Eye (tissue), 1 donor: ENCODE results near the gene TMEM117.
"Not testable (repeated sequence)": the region's sequence is repeated elsewhere in the genome, so short reads cannot be mapped to it uniquely, and the experiment has no call there.

Source experiments
- DNase-seq: peaks from one replicate; pipeline ENCODE4 v3.0.0-alpha.2; 2015

The TMEM117 gene

DNA sequence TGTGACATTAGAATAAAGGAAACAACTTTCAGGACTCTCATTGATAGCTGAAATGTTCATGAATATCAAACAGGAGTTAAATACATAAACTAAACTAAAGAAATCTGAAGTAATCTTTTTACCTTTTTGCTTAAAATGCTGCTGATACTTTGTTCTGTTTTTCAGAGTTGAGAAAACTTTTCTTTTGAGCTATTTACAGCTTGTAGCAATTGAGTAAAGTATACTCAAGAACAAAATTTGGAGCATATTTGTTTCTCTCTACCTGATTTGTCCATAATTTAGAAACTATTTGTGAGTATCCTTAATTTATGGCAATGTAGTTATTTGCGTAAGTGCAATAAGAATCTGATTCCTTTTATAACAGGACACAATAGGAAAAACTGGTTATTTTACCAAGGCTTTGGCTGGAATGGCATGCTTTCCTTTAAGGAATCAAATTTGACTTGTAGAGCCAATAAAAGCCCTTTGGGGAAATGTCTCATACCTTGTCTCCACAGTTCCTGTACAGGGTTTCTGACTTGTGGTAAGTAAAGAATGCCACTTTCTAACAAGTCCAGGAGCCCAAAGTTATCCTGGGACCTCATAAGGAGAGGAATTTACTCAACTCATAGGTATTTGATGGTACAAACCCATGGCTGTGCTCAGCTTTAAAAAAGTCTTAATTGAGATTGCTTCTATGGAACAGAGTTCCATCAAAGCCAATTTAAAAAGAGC, 195.7 kb downstream of the TMEM117 start:
- DNase-seq, result peak; percentile 6

DNA sequence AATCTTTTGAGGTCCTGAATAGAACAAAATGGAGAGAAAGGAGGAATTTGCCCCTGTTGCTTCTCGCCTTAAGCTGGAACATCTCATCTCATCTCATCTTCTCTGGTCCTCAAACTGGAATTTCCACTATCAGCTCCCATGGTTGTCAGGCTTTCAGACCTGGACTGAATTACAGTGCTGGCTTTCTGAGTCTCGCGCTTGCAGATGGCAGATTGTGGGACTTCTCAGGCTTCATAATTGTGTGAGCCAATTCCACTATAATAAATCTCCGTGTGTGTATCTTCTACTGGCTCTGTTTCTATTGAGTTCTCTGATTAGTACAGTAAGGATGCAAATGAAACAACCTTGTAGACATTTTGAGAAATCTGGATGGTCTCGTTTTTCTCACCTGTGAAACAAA, 199.0 kb downstream of the TMEM117 start:
- DNase-seq, result no peak

DNA sequence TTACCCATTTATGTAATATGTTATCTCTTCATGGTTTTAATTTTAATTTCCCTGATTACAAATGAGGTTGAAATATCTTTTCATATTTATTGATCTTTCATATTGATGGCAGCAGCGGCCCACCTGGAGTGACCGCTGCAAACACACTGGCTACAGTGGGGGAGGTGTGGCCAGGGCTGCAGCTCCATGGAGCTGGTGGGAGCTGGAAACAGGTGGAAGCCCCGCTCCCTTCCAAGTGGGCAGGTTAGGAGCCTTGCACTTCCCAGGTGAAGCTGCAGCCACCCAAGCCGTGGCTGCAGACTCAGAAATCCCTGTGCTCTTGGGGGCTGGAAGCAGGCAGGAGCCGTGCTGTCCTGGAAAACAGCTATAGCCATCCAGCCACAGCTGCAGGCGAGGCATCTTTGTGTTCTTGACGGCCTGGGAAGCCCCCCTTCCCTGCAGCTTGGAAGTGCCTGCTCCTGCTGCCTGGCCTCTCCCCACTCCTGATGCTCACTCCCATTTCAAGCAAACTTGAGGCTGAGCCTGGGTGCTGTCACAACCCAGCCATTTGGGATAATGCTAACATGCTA, 201.1 kb downstream of the TMEM117 start:
- DNase-seq, result no peak

DNA sequence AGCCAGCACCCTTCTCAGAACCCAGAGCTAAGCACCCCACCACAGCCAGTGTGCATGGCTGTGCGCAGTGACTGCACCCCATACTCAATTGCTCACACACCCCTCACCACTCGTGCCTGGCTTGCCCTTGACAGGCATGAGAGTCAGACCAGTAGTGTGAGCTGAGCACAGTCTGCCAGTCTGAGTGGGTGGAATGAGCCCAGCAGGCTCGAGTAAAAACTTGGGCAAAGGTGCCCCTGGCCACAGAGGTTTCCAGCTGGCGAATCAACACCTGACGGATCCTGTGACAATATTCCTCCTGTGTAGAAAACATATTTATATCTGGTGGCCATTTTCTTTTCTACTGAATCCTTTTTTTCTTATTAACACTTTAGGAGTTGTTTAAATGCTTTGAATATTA, 202.5 kb downstream of the TMEM117 start:
- DNase-seq, result no peak

DNA sequence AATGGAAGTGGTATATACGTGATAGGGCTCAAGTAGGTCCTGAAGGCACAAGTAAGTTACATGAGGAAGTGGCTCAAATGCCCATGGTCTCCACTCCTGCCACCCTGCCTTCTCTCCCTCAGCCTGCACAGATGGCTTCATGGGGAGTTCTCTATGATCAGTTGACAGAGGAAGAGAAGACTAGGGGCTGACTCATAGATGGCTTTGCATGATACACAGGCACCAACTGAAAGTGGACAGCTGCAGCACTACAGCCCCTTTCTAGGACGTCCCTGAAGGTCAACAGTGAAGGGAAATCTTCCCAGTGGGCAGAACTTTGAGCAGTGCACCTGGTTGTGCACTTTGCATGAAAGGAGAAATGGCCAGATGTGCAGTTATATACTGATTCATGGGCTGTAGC, 208.6 kb downstream of the TMEM117 start:
- not testable (repeated sequence) for DNase-seq

DNA sequence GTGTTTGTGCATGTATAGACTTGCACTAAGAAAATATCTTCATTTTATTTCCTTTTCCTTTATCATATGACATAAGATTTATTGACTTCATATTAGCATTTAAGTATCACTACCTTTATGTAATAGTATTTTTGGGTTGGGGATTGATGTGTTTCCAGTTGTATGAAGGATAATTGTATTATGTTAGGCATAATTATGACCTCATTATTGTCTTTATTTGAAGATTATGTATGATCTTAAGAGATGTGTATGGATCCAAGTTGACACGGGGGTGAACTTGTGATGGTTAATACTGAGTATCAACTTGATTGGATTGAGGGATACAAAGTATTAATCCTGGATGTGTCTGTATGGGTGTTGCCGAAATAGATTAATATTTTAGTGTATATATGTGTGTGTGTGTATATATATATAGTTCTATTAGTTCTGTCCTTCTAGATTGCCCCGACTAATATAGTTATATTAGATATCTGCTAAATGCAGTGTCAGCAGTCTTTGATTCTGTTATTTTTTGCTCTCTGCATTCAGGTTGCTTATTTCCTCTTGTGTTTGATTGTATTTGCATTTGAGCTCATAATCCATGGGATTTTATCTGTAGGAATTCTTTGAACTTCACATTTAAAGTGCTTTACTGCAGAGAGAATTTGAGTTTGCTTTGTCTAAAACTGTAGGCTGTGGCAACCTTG, 211.0 kb downstream of the TMEM117 start:
- DNase-seq, result no peak

DNA sequence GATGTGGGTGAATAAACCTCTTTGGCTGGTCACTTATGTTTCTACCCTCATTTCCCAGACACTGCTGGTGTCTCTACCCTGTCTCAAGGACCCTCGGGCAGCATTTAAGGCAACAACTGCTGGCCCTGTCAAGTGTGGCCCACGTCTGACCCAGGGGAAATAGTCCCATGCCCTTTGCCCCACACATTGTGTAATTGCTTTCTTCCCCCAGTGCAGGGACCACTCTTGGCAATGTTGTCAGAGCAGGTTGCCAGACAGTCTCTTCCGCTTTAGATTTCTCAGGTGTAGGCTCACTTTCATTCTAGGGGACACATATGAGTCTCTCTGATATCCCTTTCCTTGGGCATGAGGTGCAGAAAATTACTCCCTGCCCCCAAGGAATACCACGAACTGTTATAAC, 216.7 kb downstream of the TMEM117 start:
- DNase-seq, result no peak

DNA sequence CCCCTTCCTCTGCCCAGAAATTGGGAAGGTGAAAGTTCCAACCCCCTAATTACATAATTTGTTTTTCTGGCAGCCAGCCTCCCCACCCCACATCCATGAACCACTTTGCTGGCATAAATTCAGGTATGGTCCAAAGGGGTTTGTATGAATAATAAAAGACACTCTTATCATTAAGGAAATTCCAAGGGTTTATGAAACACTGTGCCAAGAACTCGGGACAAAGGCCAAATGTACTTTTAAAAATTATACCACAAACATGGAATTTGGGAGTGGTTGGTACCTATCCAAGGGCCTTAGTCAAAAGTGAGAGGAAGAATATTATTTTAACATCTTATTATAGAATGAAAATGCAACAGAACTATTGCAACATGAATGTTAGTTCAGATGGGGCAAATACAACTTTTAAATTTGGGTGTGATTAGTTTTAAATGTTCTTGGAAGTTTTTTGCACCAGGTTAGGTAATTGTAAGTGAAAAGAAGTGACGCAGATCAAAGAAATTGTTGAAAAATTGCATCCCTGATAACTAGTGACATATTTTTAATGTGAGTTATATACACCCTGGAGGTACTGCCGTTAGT, 217.8 kb downstream of the TMEM117 start:
- no peak for DNase-seq

DNA sequence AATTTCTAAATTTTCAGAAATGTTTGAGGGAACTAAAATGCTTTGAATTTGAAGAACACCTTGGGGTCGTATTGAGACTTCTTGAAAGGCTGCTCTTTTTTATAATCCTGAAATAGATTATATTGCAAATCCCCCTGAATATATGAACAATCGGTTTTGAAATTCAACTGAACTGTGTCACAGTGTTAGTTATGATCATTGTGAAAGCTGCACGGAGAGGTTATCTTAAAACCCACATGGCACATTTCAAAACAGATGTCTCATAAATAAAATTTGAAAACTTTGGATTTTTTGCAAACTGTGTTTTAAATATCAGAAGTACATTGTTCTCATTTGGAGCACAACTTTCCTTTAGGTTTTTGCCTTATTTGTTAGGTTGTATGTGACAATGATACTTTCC, 218.4 kb downstream of the TMEM117 start:
- no peak for DNase-seq

DNA sequence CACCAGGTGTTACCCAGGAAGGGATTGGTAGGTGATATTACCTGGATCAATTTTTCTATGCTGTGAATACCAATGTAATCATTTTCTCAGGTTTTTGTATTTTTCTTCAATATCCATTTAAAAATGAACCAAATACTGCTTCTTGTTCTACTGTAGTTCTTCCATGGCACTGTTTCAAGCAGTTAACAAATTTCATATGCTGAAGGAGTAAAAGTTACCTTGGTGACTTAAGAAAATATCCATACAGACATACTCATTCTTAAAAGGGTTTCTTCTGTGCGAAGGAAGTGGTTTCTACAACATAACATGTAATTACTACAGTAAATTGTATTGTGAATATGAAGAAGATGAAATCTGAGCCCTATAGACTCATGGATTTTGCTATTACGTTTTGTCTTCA, 222.5 kb downstream of the TMEM117 start:
- peak; percentile 24 for DNase-seq

DNA sequence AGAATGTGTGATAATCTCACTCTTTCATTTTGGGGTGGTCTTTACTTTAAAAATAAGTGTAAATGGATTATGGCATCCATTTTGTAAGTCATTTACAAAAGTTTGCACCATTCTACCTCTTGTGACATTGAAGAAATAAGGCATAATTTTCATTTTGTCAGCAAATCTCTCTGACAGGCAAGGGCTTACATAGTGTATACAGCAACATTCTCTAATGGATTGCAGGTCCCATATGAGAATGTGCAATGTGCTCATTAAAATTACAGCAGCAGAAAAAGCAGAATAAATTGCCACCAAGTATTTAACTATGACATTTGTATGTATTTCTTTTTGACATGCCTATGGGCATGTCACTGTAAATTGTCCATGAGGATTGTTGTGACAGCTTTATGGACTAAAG, 223.6 kb downstream of the TMEM117 start:
- no peak for DNase-seq

DNA sequence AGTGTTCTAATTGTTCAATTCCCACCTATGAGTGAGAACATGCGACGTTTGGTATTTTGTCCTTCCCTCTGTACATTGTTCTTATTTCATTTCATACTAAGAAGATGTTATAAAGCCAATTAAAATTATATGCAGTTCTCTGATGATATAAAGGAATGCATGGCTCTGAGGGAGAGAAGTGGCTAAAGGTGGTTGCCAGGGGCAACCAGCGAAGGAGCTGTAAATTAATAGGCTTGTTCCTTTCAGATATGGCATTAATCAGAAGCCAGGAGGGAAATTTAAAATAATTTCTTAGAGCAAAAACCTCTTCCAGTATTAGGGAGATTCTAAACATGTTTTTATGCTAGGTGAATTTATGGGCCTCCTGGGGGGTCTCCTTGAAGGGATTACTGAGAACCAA, 227.8 kb downstream of the TMEM117 start:
- DNase-seq, result no peak

DNA sequence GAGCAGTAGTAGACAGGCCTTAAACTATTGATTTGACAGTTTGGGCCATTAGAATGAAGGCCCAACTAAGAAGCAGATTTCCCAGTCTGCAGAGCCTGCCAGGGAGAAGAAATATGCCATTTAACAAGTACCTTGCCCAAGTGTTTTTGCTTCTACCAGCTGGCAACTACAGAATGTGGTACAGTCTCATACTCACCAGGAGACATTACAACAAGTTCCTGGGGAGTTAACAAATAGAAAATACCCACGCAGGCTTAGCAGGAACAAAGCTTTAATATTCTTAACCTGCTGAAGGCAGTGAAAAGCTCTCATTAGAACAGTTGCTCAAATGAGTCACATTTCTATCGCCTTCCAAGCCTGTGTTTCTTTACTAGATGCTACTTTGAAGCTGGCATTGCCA, 241.0 kb downstream of the TMEM117 start:
- no peak for DNase-seq

DNA sequence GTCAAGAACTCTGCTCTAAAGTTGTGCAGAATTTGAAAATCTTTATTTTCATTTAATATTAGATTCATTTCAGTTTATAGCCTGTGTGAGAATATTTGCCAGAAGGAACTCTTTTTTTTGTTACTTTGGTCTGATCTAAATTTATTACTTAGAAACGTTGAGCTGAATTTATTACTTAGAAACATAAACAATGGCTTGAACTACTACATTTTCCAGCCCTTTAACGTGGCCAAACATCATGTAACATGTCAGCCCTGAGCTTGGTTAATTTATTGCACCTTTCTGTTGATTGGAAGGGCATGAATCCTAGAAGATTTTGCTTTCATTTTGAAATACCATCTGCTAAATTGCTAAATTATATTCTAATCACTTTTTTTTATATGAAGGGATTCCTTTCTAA, 241.4 kb downstream of the TMEM117 start:
- DNase-seq, result no peak

DNA sequence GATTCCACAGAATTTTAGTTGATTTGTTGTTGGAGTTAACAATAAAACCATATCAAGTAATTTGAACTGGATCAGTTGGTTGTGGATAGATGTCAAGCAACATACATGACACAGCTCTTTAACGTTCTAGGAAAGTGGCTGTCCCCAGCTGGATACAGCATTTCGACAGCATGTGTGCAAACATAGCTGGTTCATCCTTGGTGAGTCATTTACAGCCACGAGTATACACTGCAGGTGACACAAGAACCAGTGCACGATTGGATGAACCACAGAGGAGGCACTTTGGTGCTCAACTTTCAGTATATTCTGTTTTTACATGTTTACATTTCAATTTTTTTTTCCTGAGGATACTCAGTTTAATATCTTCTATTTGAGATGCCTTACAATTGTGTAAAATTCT, 242.4 kb downstream of the TMEM117 start:
- DNase-seq, result no peak

DNA sequence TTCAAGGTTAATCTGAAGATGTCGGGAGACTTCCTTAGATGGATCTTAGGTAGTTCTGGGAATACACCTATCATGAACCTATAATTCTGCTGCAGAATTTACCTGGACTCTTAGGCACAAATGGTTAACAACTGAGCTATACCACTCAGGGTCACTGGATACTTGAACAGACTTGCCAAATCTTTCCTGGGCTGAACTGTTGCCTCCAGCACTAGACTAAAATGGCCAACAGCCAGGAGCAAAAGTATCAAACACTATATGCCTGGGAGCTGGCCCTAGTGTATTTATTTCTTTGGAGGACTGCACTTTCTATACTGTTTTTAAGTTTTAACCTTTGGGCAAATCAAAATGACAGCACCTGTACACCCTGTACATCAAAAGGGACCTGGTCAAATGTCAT, 252.8 kb downstream of the TMEM117 start:
- DNase-seq, result no peak

DNA sequence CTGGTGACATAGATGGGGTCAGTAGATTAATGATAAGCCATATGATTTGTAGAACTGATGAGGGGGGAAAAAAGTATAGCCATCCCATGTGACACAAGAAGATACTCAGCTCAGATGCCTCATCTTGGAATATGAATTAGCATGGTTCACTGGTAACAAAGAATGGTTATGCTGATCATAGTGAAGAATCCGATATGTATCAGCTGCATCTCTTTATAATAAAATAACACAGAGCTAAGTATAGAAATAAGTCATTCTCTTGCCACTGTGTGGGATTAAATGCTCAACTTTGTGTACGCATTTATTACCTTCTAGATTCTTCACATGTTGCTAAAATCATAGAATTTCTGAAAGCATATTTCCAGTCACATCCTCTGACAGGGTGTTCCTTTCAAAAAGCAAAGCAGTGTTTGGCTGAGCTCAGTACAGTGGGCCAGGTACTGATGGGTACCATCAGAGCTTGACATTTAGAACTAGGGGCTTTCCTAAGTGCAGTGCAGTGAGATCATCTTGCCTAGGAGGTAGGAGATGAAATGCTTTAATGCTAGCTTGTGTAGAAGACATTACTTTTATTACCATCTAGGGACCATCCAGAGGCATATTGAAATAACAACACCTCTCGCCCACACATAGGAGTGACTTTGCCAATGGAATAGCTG, 256.2 kb downstream of the TMEM117 start:
- no peak for DNase-seq

DNA sequence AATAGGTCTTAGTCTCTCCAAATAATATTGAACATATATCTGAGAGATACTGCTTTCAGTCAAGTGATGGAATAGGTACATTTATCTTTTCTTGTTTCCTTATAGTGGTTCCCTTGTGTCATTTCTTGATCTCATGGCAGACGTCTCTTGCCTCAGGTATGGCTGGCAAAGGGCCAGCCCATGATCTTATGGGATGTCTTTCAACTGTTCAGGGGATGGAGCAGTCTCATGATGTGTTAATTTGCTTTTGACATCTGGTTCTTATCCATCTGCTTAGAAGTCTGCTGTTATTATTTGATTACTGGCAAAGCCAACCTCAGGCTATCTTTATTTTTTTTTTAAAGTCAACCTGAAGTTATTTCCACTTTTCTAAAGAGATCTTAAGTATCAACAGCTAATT, 262.9 kb downstream of the TMEM117 start:
- DNase-seq, result peak; percentile 34

DNA sequence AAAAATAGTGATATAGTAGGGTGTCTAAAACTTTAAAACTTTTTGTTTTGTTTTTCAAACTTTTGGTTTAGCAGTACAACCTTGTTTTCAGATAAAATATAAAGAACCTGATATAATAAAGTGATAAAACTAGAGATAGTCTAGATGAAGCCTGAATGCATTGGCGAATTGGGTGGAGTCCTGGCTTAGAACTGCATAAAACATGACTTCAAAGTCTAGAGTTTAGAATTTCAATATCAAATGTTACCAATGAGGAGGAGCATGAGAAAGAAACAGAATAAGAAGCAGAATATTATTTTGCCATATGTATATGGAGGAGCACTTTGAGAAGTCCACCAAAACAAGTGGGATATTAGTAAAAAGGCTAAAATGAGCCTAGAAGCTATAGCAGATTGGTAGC, 263.6 kb downstream of the TMEM117 start:
- no peak for DNase-seq

DNA sequence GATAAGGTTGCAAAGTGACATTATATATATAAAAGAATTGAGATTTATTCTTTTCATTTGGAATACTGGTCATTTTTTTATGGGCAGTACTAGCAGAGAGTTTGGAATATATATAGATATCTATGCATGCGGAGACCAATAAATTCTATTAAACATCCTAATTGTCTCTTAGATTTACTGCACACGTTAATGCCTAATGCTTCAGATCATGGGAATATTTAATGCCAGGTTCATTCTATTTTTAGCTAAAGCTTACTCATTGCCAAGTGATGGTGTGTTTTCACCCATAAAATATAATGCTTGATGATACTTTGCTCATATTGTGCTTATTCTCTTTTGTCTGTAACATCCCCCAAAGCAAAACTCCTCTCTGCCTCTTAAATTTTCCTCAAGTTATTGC, 264.4 kb downstream of the TMEM117 start:
- no peak for DNase-seq

DNA sequence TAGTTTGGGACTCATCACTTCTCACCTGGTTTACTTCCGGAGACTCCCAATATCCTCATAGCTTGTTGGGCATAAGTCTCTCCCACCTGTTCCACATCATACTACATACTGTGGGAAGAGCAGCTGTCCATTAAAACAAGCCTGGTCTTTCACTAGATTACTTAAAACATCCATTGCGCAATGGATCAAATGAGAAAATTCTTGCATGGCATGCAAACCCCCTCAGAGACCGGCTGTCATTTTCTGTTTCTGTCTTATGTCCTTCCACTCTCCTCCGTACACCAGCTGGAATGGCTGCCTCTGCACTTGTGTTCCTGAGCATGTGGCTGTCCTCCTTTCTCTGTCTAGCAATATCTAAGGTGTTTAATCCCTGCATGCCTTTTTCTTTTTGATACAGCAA, 265.6 kb downstream of the TMEM117 start:
- peak; percentile 83 for DNase-seq

DNA sequence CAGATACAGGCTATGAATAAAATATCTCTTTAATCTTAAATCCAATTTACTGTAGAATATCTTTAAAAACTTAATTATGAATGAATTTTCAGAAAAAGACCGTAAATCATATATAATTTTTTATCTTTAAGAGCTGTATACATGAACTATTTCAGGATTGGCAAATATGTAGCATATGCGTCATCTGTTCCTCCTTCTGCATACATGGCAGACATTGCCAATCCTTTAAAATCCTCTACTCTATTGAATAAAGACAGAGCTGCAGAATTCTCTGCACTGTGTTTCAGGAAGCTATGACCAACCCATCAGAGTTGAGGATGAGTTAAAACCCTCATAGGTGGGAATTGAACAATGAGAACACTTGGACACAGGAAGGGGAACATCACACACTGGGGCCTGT, 279.0 kb downstream of the TMEM117 start:
- DNase-seq, result no peak

DNA sequence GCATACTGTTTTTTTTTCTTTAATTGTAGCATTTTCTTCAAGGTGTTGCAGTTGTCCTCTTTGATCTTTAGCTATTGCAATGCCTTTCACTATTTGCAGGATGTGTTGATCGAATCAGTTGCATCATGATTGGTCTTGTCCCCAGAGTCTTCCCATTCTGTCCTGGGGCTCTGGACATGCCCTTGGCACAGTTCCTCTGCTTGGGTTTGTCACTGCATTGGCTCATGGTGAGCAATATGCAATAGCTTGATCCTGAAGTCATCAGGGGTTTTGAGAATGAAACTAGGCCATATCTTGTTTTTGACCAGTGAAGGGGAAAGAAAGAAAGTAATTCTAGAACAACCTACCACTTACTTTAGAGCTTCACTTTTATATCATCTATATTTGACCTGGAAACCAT, 281.5 kb downstream of the TMEM117 start:
- DNase-seq, result no peak

DNA sequence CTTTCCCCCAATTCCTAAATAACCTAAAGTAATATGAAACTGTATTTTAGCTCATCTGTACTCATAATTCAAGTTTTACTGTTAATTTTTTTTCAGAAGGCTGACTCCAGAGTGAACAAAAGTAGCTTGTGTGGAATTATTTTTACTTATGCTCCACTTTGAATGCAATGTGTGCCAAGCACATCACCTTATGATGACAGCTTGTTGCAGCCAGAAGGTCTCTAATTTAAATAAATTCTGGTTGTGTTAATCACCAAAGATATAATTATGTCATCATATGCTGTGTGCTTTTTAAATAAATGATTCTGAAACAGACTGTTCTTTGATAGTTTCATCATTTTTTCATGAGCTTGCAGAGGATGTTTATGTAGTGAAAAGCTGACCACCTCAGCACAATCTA, 283.1 kb downstream of the TMEM117 start:
- no peak for DNase-seq
